Effector CD4-positive, alpha-beta T cell (primary cell): ENCODE results near the gene PRR20E. TPM values are rescaled to one million over a fixed set of nuclear protein-coding genes. Genes with fewer than 3 reads are reported as not detected.
"Not testable (repeated sequence)": the region's sequence is repeated elsewhere in the genome, so short reads cannot be mapped to it uniquely, and the experiment has no call there.

ENCODE experiments used
- DNase-seq: peaks from one replicate; pipeline ENCODE4 v3.0.0-alpha.2; 2020
- total RNA-seq: gene quantifications from one replicate; lab custom pipeline; 2026; lab: John Stamatoyannopoulos, UW

The PRR20E gene
- not detected for total RNA-seq

GRCh38 chr13:57166897-57167296 is at the start of gene PRR20E:
PRR20E (plus strand) TSS chr13:57167197; CDS start chr13:57167584, 387 bp downstream.
- DNase-seq, result not testable (repeated sequence)

DNA sequence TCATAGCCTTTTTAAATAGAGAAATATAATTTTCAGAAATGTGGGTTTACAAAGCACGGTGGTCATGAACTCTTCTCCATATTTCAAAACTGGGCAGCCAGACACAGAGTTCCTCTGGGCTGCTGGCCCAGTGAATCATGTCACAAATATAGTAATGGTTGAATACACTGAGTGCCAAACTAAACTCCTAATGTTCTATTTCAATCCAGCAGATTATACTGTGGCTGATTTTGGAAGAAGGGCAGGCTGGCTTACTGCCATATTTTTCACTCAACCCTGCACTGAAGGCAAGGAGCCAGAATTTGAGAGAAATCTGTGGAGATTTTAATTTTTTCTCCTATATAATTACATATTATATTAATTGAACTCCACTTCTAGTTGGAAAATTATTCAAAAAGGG is 43.3 kb upstream of the PRR20E start:
- DNase-seq, result no peak

- DNase-seq, result no peak
These were observed 38.1 kb upstream of the PRR20E start for GRCh38 chr13:57128909-57129308.

DNA sequence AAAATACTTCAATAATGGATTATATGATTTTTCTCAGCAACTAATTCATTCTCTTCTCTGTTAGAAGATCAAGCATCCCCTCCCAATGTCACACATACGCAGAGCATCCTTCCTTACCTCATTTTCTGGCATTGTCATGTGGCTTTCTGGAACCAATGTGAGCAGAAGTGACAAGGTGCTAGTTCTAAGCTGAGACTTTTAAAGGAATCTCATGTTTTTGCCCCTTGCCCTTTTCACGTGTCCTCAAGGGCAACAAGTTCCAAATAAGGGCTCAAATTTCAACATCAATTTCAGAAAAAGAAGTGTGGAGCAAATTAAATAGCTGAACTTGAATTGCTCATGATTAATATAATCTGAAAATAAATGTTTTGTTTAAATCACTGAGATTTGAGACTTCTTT is 30.9 kb upstream of the PRR20E start:
- no peak for DNase-seq

GRCh38 chr13:57137585-57137984 is 29.4 kb upstream of the PRR20E start:
- no peak for DNase-seq

GRCh38 chr13:57138988-57139387 is 28.0 kb upstream of the PRR20E start:
- no peak for DNase-seq

- not testable (repeated sequence) for DNase-seq
These were observed 27.2 kb upstream of the PRR20E start for GRCh38 chr13:57139781-57140180.

- not testable (repeated sequence) for DNase-seq
These were observed 26.6 kb upstream of the PRR20E start, which contains the start of gene PRR20A for GRCh38 chr13:57140235-57140968. PRR20A (plus strand) TSS chr13:57140918; CDS start chr13:57141305, 387 bp downstream.

- DNase-seq, result not testable (repeated sequence)
These were observed 19.8 kb upstream of the PRR20E start, which contains the start of gene PRR20B for GRCh38 chr13:57147188-57147587. PRR20B (plus strand) TSS chr13:57147488; CDS start chr13:57147875, 387 bp downstream.

GRCh38 chr13:57148106-57148505 is 18.9 kb upstream of the PRR20E start:
- not testable (repeated sequence) for DNase-seq

- not testable (repeated sequence) for DNase-seq
These were observed 13.2 kb upstream of the PRR20E start, which contains the start of gene PRR20C for GRCh38 chr13:57153761-57154160. PRR20C (plus strand) TSS chr13:57154061; CDS start chr13:57154448, 387 bp downstream.

DNA sequence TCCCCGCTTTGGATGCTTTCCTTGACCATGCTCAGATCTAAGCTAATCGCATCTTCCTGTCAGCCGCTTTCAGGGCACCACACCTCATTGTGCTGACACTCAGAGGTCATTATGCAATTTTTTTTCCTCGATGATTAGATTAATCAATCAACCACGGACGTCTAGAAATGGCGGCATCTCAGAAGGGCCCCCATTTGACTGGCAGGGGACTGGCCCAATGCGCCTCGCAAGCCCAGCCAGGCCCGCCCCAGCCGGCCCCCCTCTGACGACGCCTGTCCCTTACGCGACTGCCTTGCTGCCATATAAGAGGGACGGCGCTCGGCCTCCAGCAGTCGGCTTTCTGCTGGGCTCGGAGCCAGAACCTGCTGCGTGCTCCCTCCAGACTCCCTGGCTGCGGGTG is 6.7 kb upstream of the PRR20E start, which contains the start of gene PRR20D:
PRR20D (plus strand) TSS at position 301 of the 400 bp plus-strand sequence. CDS start 387 bp downstream, outside the sequence.
- DNase-seq, result not testable (repeated sequence)

- DNase-seq, result no peak
These were observed 24.7 kb downstream of the PRR20E start for GRCh38 chr13:57191667-57192066.

DNA sequence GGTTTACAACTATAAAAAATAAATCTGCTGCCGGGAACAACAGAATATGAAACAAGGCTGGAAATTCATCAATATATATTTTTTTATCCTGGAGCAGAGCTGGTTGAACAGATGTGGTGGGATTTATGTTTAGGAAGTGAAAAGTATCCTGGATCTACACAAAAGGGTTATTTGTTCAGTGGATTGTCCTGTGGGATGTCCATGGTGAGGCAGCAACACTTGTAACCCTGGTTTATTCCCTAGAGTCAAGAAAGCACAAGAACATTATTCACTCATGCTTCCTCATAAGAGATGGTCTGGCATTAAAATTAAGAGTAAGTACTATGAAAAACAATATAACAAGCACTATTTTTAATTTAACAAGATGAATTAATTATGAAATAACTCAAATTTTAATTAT is 46.0 kb downstream of the PRR20E start:
- no peak for DNase-seq
